Epidermal melanocyte (primary cell): ENCODE data around the gene PARVG.
"Not testable (repeated sequence)": the region's sequence is repeated elsewhere in the genome, so short reads cannot be mapped to it uniquely, and the experiment has no call there.

ENCODE experiments used
- DNase-seq: peaks from one replicate; pipeline ENCODE4 v3.0.0; 2011; ENCODE audit warnings: low spot score; ENCODE audit not compliant: insufficient read length

The PARVG gene

GRCh38 chr22:44211946-44212930 is 31.5 kb downstream of the PARVG start:
- DNase-seq, result no peak

GRCh38 chr22:44212936-44213335 is 32.2 kb downstream of the PARVG start:
- no peak for DNase-seq

- no peak for DNase-seq
Measured at GRCh38 chr22:44213489-44214043, 32.8 kb downstream of the PARVG start.

GRCh38 chr22:44214187-44214586 is 33.5 kb downstream of the PARVG start:
- DNase-seq, result no peak

- no peak for DNase-seq
Measured at GRCh38 chr22:44214764-44215163, 34.0 kb downstream of the PARVG start.

GRCh38 chr22:44215287-44215686 is 34.6 kb downstream of the PARVG start:
- DNase-seq, result no peak

- DNase-seq, result no peak
Measured at GRCh38 chr22:44217346-44217745, 36.6 kb downstream of the PARVG start.

GRCh38 chr22:44218071-44218470 is 37.3 kb downstream of the PARVG start:
- no peak for DNase-seq

- no peak for DNase-seq
Measured at GRCh38 chr22:44219101-44219870, 38.6 kb downstream of the PARVG start.

GRCh38 chr22:44220727-44221680 is 40.3 kb downstream of the PARVG start:
- DNase-seq, result no peak

GRCh38 chr22:44221710-44222475 is 41.2 kb downstream of the PARVG start:
- no peak for DNase-seq

- DNase-seq, result no peak
Measured at GRCh38 chr22:44224166-44224565, 43.4 kb downstream of the PARVG start.

- no peak for DNase-seq
Measured at GRCh38 chr22:44225091-44225689, 44.5 kb downstream of the PARVG start.

GRCh38 chr22:44225812-44226211 is 45.1 kb downstream of the PARVG start:
- DNase-seq, result no peak

- no peak for DNase-seq
Measured at GRCh38 chr22:44229331-44229730, 48.6 kb downstream of the PARVG start.

GRCh38 chr22:44229809-44230208 is 49.1 kb downstream of the PARVG start:
- DNase-seq, result no peak

GRCh38 chr22:44231233-44231632 is 50.5 kb downstream of the PARVG start:
- no peak for DNase-seq

GRCh38 chr22:44234372-44234771 is 53.6 kb downstream of the PARVG start:
- DNase-seq, result not testable (repeated sequence)

- DNase-seq, result no peak
Measured at GRCh38 chr22:44237290-44237689, 56.6 kb downstream of the PARVG start.

GRCh38 chr22:44241121-44241520 is 60.4 kb downstream of the PARVG start:
- DNase-seq, result not testable (repeated sequence)
